Limb (tissue), 2 donors: ENCODE measurements around the gene PIEZO2.
A peak's percentile ranks its signal among the peaks of the same experiment; 100 is the strongest.

Experiments
- DNase-seq, 2 donors: peaks; one replicate each; pipeline ENCODE4 v3.0.0-alpha.2; 2016; ENCODE audit errors: extremely low spot score in 2 of 2

Gene PIEZO2

GRCh38 chr18:10793730-10794370, 355.5 kb downstream of the PIEZO2 start:
- DNase-seq: no peak

GRCh38 chr18:10792181-10792580, 357.2 kb downstream of the PIEZO2 start:
- no peak for DNase-seq

- DNase-seq: no peak
These were observed 358.1 kb downstream of the PIEZO2 start for GRCh38 chr18:10791169-10791831.

GRCh38 chr18:10789180-10789579, 360.2 kb downstream of the PIEZO2 start:
- DNase-seq: no peak

- DNase-seq: peak; percentile 51 to 74
These were observed 362.0 kb downstream of the PIEZO2 start for GRCh38 chr18:10787293-10787901.

- DNase-seq: no peak
These were observed 363.6 kb downstream of the PIEZO2 start for GRCh38 chr18:10785798-10786197.

- DNase-seq: no peak
These were observed 364.7 kb downstream of the PIEZO2 start for GRCh38 chr18:10784596-10785202.

GRCh38 chr18:10783941-10784340, 365.4 kb downstream of the PIEZO2 start:
- DNase-seq: no peak

- no peak for DNase-seq
These were observed 372.9 kb downstream of the PIEZO2 start for GRCh38 chr18:10776493-10776892.

- DNase-seq: no peak
These were observed 374.3 kb downstream of the PIEZO2 start for GRCh38 chr18:10775026-10775425.

- DNase-seq: no peak
These were observed 378.2 kb downstream of the PIEZO2 start for GRCh38 chr18:10771053-10771709.

GRCh38 chr18:10770264-10770663, 379.1 kb downstream of the PIEZO2 start:
- no peak for DNase-seq

GRCh38 chr18:10768221-10768620, 381.1 kb downstream of the PIEZO2 start:
- DNase-seq: no peak

GRCh38 chr18:10767658-10768057, 381.7 kb downstream of the PIEZO2 start:
- no peak for DNase-seq

- DNase-seq: no peak
These were observed 388.4 kb downstream of the PIEZO2 start for GRCh38 chr18:10760986-10761385.

- no peak for DNase-seq
These were observed 390.1 kb downstream of the PIEZO2 start for GRCh38 chr18:10759241-10759640.

- no peak for DNase-seq
These were observed 391.4 kb downstream of the PIEZO2 start for GRCh38 chr18:10757946-10758345.

GRCh38 chr18:10757349-10757748, 392.0 kb downstream of the PIEZO2 start:
- no peak for DNase-seq

GRCh38 chr18:10755855-10756254, 393.5 kb downstream of the PIEZO2 start:
- no peak for DNase-seq

GRCh38 chr18:10754128-10754527, 395.2 kb downstream of the PIEZO2 start:
- no peak for DNase-seq

GRCh38 chr18:10752382-10752781, 397.0 kb downstream of the PIEZO2 start:
- no peak for DNase-seq

GRCh38 chr18:10751653-10752052, 397.7 kb downstream of the PIEZO2 start:
- DNase-seq: no peak
